ENCODE results near the gene ANGEL2.
"Not testable (repeated sequence)": the region's sequence is repeated elsewhere in the genome, so short reads cannot be mapped to it uniquely, and the experiment has no call there.

Gene ANGEL2, protein sequence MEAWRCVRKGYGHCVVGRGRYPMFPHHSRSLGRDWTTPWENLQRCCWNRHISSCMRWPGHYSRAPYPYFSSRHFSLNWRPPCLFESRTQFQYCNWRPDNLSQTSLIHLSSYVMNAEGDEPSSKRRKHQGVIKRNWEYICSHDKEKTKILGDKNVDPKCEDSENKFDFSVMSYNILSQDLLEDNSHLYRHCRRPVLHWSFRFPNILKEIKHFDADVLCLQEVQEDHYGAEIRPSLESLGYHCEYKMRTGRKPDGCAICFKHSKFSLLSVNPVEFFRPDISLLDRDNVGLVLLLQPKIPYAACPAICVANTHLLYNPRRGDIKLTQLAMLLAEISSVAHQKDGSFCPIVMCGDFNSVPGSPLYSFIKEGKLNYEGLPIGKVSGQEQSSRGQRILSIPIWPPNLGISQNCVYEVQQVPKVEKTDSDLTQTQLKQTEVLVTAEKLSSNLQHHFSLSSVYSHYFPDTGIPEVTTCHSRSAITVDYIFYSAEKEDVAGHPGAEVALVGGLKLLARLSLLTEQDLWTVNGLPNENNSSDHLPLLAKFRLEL

DNA sequence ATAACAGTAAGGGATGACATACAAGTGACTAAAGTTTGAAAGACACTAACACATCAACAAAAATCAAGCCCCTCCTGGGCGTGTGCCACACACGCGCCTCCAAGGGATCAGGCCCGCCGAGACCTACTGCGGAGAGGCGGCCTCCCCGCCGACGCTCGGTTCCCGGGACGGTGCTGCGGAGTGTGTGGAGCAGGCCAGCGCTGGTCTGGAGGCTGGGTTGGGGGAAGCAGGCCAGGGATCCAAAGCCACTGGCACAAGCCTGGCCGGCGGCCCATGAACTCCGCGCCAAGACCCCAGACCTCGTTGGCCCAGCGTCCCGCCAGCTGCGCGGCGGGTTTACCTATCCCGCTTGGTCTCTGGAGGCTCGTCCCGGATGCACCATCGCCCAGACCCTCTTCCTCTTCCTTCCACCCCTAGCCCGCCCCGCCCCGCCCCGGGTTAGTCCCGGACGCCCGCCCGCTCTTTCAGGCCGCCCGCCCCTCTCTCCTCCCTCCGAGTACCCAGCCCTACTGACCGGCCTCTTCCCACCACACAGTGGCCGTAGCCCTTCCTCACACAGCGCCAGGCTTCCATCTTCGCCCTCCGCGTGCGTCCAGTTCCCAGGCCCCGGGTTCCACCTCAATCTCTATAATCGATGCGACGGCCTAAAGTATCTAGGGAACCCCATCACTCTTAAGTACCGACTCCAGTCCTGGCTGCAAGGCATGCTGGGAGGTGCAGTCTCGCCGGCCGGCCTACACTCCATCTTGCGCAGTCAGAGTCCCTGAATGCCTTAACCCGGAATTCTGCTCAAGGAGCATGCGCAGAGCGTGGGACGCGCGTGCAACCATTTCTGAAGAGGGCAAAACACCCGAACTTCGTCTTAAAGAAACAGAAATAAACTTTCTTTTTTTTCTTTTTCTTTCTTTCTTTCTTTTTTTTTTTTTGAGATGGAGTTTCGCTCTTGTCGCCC, at the start of gene ANGEL2:
Gene ANGEL2, minus strand, starts transcription at position 769 of the 952 bp plus-strand sequence. Its CDS starts 196 bp downstream, at position 573.
- DNase-seq (ENCODE audit: low spot score): peak; percentile 96

DNA sequence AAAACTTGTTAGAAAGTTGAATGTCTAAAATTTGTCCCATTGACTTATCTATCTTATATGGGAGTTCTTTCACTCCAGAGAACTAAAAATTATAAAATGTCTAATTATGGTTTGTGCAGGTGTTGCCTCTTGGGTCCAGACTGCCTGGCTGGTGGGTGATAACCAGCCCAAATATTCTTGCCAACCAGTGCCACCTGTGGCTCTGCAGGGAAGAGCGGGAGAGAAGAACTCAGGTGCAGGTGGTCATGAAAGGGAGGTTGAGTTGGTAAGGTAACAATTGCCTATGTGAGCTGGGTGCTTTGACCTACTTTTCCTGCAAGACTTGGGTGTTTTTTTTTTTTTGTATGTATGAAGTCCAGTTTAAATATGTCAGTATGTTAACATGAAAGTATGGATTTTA, 45.6 kb upstream of the ANGEL2 start:
- no peak for DNase-seq (ENCODE audit: low spot score)

DNA sequence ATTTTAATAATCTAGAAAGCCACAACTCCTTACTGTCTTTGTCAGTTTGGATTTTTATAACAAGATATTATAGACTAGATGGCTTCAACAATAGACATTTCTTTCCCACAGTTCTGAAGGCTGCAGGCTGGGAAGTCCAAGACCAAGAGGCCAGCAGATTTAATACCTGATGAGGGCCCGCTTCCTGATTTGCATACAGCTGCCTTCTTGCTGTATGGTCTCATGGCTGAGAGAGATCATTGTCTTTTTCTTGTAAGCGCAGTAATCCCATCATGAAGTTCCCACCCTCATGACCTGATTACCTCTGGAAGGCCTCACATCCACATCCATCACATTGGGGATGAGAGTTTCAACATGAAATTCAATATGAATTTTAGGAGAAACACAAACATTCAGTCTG, 45.2 kb upstream of the ANGEL2 start:
- no peak for DNase-seq (ENCODE audit: low spot score)

DNA sequence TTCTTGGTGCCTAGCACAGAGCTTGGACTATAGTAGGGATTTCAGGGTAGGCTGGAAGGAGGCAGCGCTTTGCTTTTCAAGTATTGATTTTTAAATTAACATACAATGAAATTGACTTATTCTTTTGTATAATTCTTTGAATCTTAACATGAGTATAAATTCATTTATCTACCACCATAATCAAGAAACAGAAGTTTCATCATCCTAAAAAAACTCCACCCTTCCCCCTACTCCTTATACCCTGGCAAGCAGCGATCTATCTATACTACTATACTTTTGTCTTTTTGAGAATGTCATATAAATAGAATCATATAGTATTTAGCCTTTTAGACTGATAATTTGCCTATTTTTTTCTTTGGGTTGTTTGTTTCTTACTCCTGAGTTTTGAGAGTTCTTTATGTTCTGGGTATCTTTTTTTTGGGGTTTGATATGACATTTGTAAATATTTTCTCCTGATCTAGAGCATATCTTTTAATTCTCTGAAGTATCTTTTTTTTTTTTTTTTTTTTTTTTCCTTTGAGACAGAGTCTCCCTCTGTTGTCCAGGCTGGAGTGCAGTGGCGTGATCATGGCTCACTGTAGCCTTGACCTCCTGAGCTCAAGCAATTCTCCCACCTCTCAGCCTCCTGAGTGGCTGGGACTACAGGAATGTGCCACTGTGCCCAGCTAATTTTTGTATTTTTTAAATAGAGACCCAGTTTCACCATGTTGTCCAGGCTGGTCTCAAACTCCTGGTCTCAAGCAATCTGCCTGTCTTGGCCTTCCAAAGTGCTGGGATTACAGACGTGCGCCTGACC, 41.8 kb upstream of the ANGEL2 start:
- no peak for DNase-seq (ENCODE audit: low spot score)

DNA sequence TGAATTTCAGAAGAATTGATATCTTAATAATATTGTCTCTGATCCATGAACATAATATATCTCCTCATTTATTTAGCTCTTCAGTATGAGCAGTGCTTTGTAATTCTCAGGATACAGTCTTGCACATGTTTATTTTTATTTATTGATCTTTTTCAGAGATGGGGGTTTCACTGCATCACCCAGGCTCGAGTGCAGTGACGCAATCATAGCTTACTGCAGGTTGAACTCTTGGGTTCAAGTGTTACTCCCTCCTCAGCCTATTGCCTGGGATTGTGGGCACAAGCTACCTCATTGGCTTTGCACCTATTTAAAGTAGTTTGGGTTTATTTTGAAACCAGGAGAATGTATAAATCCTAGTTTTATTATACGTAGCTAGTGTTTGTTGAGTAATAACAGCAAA, 40.1 kb upstream of the ANGEL2 start:
- no peak for DNase-seq (ENCODE audit: low spot score)

DNA sequence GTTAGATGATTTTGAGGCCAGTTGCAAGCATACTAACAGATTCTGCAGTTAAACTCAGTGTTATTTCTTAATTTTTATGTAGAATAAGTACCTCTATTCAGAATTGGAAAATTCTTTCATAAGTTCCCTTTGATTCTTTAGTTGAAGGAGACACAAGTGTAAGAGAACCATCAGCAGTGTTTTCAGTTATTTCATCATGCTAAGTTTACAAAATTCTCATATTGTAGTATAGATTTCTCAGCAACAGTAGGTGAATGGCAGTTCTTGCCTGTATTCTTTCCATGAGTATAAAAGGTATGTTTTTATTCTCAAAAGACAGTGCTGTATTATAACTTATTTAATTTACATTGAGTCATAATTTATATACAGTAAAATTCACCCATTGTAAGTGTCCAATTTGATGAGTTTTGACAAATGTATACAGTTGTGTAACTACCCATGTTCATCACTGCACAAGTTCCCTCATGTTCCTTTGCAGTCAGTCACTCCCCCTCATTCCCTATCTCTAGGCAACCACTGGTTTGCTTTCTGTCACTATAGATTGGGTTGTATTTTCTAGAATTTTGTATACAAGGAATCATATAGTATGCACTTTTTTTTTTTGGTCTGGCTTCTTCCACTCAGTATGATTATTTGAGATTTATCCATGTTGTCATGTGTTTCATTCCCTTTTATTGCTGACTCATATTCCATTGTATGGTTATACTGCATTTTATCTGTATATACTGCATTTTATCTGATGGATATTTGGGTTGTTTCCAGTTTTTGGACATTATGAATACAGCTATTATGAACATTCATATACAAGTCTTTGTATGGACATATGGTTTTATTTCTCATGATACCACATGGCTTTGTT, 39.3 kb upstream of the ANGEL2 start:
- DNase-seq (ENCODE audit: low spot score): no peak

DNA sequence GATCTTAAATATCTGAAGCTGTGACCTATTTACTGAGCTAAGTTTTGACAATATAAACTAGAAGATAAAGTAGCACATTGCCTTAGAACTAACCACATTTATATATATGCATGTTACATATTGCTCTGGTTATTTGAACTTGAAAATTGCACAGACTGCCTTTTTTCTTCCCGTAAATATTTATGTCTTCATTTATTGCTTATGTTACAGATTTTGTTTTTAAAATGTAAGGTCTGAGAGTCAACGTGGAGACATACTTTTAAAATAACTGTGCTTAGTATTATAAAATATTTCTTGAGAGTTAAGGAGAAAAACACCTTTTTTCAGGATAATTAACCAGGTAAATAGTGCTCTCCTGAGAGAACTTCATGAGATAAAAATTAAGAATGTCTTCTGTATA, 38.5 kb upstream of the ANGEL2 start:
- DNase-seq (ENCODE audit: low spot score): no peak

DNA sequence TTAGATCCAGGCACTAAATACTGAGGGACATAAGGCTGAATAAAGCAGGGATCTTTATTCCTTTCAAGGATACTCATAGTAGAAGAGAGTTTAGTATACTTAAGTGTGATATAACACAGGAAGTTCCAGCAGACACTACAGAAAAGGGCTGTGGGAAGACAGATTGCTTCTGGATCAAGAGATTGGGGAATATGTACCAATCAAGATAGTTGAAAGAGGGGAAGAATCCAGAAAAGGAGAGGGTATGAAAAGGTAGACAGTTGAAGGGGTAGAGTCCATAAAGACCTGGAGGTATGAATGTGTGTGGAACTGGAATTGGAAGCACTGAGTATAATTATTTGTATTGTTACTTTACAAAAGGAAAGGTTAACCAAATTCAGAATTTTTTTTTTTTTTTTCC, 37.8 kb upstream of the ANGEL2 start:
- DNase-seq (ENCODE audit: low spot score): no peak

DNA sequence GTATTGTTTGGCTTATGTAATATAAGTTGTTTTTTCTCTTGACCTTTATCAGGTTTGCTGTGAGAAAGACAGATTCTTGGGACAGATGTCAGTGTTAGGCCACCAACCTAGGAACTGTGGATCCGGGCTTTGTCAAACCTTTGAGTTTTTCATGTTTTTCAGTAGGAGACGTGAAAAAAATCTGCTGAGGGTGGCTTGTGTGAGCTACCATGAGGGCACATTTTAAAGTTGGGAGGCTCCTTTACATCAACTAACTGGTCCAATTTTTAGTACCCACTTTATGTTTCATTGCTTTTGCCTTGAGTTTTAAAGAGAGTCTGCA, 36.2 kb upstream of the ANGEL2 start:
- DNase-seq (ENCODE audit: low spot score): no peak

DNA sequence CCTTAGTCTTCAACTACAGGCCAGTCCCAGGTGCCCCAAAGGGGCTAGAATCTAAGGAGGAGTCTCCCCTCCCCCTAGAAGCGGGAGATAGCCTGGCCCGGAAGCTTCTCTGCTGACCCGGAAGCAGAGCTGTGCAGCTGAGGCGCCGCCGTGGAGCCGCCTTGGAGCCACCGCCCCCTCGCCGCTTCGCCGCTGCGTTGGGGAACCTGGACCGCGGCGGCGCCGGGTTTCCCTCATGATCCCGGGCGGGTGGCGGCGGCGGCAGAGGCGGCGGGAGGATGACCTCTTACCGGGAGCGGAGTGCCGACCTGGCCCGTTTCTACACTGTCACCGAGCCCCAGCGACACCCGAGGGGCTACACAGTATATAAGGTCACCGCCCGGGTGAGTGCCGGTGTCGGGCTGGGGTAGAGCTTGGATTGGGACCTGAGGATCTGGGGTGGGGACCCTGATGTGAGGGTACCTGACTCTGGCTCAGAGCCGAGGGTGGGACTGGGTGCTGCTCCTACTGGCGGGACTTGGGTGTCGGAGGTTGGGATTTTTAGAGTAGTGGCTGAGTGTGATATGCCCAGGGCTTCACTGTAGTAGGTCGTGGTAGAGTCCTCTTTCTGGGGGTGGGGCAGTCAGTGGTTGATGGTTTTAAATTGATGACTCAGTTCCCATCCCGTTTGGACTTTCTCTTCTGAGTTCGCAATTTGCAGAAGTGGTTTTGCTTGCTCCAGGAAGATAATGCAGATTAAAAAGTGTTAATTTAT, 35.6 kb upstream of the ANGEL2 start, which contains the start of gene RPS6KC1:
Gene RPS6KC1, plus strand, starts transcription at position 115 of the 754 bp plus-strand sequence. Its CDS starts 164 bp downstream, at position 279.
- DNase-seq (ENCODE audit: low spot score): peak; percentile 85

DNA sequence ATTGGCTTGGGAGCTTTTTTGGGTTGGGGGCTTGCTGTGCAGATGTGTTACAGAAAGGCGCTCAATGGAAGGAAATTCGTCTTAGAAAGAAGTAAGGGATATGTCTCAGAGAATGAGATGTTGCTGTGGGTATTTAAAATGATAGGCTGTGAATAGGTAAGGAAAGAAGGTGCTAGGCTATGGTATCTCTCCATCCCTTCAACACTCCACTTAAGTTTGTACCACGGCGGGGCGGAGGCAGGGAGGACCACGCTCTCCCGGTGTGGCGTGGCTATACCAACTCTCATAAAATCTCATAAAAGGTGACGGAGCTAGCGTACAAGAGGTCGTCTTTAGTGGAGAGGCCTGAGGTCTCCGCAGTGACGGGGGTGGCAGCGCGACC, 35.1 kb upstream of the ANGEL2 start:
- no peak for DNase-seq (ENCODE audit: low spot score)

DNA sequence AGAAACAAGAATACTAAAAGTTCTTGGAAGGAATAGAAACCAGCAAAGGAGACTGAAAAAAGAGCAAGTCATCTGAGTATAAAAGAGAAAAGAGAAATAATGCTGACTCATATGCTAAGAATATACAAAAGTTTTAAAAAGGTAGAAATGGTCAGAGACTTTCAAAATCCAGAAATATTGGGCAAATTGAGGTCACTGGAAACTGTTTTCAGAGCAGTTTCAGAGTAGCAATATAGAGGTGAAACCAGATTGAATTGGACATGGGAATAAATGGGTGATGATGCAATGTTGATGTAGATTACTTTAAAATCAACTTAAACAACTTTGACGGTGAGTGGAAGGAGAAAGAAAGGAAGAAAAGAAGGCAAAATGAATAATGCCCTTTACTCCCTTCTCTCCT, 33.6 kb upstream of the ANGEL2 start:
- no peak for DNase-seq (ENCODE audit: low spot score)

DNA sequence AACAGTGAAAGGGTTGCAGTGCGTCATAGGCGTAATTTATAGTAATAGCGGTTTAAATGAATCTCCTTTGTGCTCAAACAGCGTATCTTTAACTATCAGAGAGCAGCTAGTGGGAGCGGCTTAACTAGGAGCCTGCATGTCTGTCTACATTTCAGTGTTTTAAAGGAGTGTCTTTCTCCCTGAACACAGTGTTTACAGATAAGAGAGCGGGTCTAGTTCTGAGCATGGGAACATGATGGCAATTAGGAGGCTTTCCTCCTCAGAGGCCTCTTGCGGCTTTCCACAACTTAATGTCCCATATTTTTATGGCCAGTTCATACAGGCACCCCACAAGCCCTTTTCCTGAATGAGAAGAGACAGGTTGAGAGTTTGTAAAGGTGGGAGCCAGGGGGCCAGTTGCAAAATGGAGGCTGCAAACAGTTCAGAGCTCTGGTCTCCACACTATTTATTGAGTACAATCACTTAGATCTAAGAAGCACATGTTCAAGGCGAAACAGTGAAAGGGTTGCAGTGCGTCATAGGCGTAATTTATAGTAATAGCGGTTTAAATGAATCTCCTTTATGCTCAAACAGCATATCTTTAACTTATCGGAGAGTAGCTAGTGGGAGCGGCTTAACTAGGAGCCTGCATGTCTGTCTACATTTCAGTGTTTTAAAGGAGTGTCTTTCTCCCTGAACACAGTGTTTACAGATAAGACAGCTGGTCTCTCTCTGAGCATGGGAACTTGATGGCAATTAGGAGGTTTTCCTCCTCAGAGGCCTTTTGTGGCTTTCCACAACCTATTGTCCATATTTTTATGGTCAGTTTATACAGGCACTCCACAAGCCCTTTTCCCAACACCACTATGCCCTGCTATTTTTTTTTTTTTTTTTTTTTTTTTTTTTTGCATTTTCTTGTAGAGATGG, 29.9 kb upstream of the ANGEL2 start:
- not testable (repeated sequence) for DNase-seq (ENCODE audit: low spot score)

DNA sequence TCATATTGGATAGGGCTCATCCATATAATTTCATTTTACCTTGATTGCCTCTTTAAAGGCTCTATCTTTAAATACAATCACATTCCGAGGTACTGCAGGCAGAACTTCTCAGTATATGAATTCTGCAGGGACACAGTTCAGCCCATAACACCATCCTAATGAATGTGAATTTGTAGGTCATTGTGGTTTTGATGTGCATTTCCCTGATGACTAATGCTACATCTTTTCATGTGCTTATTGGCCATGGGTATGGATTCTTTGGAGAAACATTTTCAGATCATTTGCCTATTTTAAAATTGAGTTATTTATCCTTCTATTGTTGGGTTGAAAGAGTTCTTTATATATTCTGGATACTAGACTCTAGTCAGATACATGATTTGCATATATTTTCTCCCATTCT, 25.8 kb upstream of the ANGEL2 start:
- no peak for DNase-seq (ENCODE audit: low spot score)

DNA sequence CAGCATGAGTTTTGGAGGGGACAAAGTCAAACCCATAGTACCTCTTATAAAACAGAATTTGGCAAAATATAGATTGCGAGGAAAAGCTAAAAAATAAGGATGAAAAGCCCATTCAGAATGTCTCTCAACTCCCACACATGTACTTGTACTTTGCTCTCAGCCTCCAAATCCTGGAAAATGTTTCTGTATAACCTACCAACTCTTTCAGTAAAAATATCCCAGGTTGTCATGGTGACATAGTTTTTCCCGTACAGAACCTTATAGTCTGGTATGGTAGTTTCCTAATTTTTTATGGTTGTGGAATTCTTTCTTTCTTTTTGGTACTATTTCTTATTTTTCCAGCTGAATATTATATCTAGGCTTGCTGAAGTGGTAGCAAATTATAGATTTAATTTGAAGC, 19.9 kb upstream of the ANGEL2 start:
- no peak for DNase-seq (ENCODE audit: low spot score)

DNA sequence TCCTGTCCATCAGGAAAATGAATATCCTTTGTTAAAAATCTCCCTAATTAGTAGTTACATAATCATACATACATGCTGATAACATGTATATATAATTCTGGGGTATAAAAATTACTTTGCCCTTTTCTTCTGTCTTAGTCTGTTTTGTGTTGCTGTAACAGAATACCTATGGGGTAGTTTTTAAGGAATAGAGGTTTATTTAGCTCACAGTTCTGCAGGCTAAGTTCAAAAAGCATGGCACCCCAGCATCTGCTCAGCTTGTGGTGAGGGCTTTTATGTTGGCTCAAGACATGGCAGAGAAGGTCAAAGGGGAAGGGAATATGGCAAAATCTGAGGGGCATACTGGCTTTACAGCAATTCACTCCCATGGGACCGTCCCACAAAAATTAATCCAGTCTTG, 19.0 kb upstream of the ANGEL2 start:
- no peak for DNase-seq (ENCODE audit: low spot score)

DNA sequence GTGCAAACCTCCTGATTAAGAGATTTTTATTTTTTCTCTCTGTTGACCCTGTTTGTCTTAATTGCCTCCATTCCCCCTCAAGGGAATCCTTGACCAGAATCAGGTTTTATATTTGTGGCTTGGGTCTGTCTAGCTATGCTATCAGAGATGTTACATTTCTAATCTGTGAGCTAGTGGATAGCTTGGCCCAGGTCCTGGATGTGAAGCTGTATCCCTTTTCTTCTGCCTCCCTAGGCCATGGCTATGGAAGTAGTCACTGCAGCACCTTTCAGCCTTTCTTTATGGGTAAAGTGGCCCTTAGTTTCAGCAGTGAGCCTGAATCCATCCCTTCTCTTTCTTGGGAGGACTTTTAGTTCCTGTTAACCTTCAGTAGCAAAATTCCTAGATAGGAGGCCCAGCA, 17.0 kb upstream of the ANGEL2 start:
- DNase-seq (ENCODE audit: low spot score): no peak

DNA sequence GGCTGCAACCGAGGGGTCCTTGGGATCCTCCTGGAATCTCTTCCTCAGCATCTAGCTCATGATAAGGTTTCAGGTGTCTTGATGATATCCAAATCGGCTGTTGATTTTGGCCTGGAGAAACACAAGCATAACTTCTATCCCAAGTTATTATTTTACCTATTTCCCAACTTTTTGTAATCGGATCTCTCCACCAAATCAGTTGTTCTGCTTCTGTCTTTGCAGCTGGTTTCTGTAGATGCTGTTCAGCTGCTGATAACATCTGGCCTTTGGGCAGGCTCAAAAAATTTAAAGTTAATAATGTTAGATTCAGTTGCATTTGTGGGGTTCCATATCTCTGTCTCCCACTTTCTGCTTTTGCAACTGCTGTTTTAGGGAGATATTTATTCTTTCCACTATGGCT, 11.4 kb upstream of the ANGEL2 start:
- DNase-seq (ENCODE audit: low spot score): not testable (repeated sequence)

DNA sequence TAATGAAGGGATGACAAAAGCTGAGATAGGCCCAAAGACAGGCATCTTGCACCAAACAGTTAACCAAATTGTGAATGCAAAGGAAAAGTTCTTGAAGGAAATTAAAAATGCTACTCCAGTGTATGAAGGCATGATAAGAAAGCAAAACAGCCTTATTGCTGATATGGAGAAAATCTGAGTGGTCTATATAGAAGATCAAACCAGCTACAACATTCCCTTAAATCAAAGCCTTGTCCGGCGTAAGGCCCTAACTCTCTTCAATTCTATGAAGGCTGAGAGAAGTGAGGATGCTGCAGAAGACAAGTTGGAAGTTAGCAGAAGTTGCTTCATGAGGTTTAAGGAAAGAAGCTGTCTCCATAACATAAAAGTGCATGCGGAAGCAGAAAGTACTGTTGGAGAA, 4.3 kb upstream of the ANGEL2 start:
- no peak for DNase-seq (ENCODE audit: low spot score)
